HEK293T (cell line): ENCODE data around the gene KLB.

ENCODE experiments used
- CTCF ChIA-PET: fragments of 350-600 bp; formaldehyde crosslinking; extraction: SDS; loops from one replicate; lab custom pipeline; 2021; ENCODE audit warnings: antibody characterized with exemption, inconsistent platforms; lab: Yijun Ruan, JAX
- POLR2A ChIA-PET: fragments of 350-600 bp; formaldehyde crosslinking; extraction: SDS; loops from one replicate; lab custom pipeline; 2020; ENCODE audit warnings: antibody characterized with exemption, inconsistent platforms; lab: Yijun Ruan, JAX
- DNase-seq: peaks from one replicate; pipeline ENCODE4 v3.0.0; 2012; ENCODE audit warnings: mixed read lengths; ENCODE audit errors: extremely low spot score
- ARNT ChIP-seq: fragments of 450-650 bp; IDR thresholded peaks from 2 replicates; pipeline ENCODE4 v1.6.1; 2017; ENCODE audit warnings: mild to moderate bottlenecking
- BHLHE40 ChIP-seq: fragments of 450-650 bp; IDR thresholded peaks from 2 replicates; pipeline ENCODE4 v1.6.1; 2016; ENCODE audit warnings: mild to moderate bottlenecking, moderate library complexity, borderline replicate concordance
- CTBP1 ChIP-seq: fragments of 450-650 bp; IDR thresholded peaks from 2 replicates; pipeline ENCODE4 v1.6.1; 2016; ENCODE audit warnings: borderline replicate concordance
- ELF4 ChIP-seq: fragments of 450-650 bp; IDR thresholded peaks from 2 replicates; pipeline ENCODE4 v1.6.1; 2017; ENCODE audit warnings: antibody characterized with exemption
- FOXA1 ChIP-seq: fragments of 450-650 bp; IDR thresholded peaks from 2 replicates; pipeline ENCODE4 v1.6.1; 2016; ENCODE audit warnings: mild to moderate bottlenecking
- FOXK2 ChIP-seq: fragments of 450-650 bp; IDR thresholded peaks from 2 replicates; pipeline ENCODE4 v1.6.1; 2016; ENCODE audit warnings: mild to moderate bottlenecking
- FOXM1 ChIP-seq: fragments of 450-650 bp; IDR thresholded peaks from 2 replicates; pipeline ENCODE4 v1.6.1; 2017; ENCODE audit warnings: mild to moderate bottlenecking, borderline replicate concordance
- HDGF ChIP-seq: fragments of 450-650 bp; IDR thresholded peaks from 2 replicates; pipeline ENCODE4 v1.6.1; 2017; ENCODE audit warnings: antibody characterized with exemption, borderline replicate concordance
- L3MBTL2 ChIP-seq: fragments of 450-650 bp; conservative IDR thresholded peaks from 2 replicates; pipeline ENCODE4 v1.6.1; 2016; ENCODE audit warnings: mild to moderate bottlenecking
- LEF1 ChIP-seq: fragments of 450-650 bp; IDR thresholded peaks from 2 replicates; pipeline ENCODE4 v1.6.1; 2017; ENCODE audit warnings: mild to moderate bottlenecking, borderline replicate concordance
- NFRKB ChIP-seq: fragments of 450-650 bp; IDR thresholded peaks from 2 replicates; pipeline ENCODE4 v1.6.1; 2016; ENCODE audit warnings: mild to moderate bottlenecking, moderate library complexity
- SP1 ChIP-seq: fragments of 450-650 bp; IDR thresholded peaks from 2 replicates; pipeline ENCODE4 v1.6.1; 2017
- SUZ12 ChIP-seq: fragments of 450-650 bp; IDR thresholded peaks from 2 replicates; pipeline ENCODE4 v1.6.1; 2016; ENCODE audit warnings: mild to moderate bottlenecking
- TARDBP ChIP-seq: fragments of 450-650 bp; IDR thresholded peaks from 2 replicates; pipeline ENCODE4 v1.6.1; 2016
- ZNF384 ChIP-seq: fragments of 450-650 bp; IDR thresholded peaks from 2 replicates; pipeline ENCODE4 v1.6.1; 2016
- TF ChIP-seq, protein P1 (sequence below): fragments of 450-650 bp; IDR thresholded peaks from 2 replicates; pipeline ENCODE4 v1.6.1; 2016

KLB gene

DNA sequence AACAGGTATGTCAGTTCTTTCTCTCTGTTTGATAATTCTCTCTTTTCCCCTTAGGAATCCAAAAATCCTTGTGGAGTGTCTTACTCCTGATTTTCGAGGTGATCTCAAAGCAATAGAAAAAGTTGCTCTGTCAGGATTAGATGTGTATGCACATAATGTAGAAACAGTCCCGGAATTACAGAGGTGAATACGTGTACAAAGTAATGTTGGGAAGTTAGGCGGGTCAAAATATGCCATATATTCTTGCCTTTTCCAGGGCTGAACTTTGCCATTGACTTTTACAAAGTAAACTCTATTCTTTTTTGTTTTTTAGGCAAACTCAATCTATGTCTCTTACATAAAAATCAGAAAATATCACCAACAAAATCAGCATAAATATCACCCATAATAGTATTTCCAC, 60.7 kb downstream of the KLB start:
- TF ChIP-seq FOXM1, result no peak
- no peak for TF ChIP-seq LEF1
- TF ChIP-seq TARDBP, result no peak
- no peak for TF ChIP-seq NFRKB
- TF ChIP-seq FOXA1, result no peak
- no peak for TF ChIP-seq CTBP1
- no peak for TF ChIP-seq HDGF
- TF ChIP-seq ZNF384, result no peak
- TF ChIP-seq, protein P1, sequence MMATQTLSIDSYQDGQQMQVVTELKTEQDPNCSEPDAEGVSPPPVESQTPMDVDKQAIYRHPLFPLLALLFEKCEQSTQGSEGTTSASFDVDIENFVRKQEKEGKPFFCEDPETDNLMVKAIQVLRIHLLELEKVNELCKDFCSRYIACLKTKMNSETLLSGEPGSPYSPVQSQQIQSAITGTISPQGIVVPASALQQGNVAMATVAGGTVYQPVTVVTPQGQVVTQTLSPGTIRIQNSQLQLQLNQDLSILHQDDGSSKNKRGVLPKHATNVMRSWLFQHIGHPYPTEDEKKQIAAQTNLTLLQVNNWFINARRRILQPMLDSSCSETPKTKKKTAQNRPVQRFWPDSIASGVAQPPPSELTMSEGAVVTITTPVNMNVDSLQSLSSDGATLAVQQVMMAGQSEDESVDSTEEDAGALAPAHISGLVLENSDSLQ, result no peak
- TF ChIP-seq FOXK2, result no peak
- no peak for TF ChIP-seq ARNT
- TF ChIP-seq L3MBTL2, result no peak
- no peak for TF ChIP-seq SUZ12
- TF ChIP-seq ELF4, result no peak
- no peak for TF ChIP-seq BHLHE40
- no peak for TF ChIP-seq SP1
- POLR2A ChIA-PET, result interaction anchor here (0.8 kb wide), 1 partner anchor 331 kb away, joined by 3 read pairs; no protein-coding TSS in a partner anchor
- CTCF ChIA-PET, result no interaction called here
- DNase-seq, result no peak

DNA sequence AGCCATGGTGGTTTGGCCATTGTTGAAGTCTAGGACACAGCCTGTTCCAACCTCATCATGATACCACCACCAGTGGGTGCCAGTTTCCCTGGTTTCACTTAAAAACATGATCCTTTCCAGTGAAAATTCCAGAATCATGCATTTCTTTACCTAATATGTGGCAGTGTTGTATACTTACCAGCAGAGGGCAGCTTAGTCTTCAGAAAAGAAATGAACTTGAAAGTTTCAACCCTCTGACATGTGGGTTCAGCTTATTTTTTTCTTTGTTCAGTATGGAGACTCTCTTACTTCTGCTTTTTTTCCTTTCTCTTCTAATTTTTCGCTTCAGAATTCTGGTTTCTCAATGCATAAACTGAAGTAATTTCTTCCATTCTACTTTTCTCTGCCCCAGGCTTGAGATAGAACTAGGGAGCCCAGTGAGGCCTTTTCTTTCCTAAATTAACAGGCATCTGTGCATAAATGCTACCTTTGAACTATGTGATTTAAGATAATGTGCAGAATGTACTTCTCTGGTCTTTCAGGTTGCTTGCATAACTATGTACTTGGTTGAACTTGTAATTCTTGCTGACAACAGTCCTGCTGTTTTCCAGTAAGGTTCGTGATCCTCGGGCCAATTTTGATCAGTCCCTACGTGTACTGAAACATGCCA, 62.8 kb downstream of the KLB start:
- POLR2A ChIA-PET, result interaction anchor here (0.8 to 1.2 kb wide), 4 partner anchors 10 to 326 kb away, joined by 3 to 5 read pairs (median 4); partner anchors contain the start of genes LIAS, RPL9 and UGDH
- TF ChIP-seq, protein P1, result no peak
- TF ChIP-seq FOXA1 (no peak), ELF4 (no peak), SP1 (no peak), TARDBP (no peak), SUZ12 (no peak), ARNT (no peak), CTBP1 (no peak), HDGF (no peak), FOXK2 (no peak), BHLHE40 (no peak), LEF1 (no peak), FOXM1 (no peak), NFRKB (no peak), ZNF384 (no peak), L3MBTL2 (no peak)
- DNase-seq, result peak; percentile 26
- CTCF ChIA-PET, result interaction anchor here (0.6 to 1.4 kb wide), 6 partner anchors 9 to 168 kb away, joined by 3 to 5 read pairs (median 4); partner anchors contain the start of genes LIAS and SMIM14

DNA sequence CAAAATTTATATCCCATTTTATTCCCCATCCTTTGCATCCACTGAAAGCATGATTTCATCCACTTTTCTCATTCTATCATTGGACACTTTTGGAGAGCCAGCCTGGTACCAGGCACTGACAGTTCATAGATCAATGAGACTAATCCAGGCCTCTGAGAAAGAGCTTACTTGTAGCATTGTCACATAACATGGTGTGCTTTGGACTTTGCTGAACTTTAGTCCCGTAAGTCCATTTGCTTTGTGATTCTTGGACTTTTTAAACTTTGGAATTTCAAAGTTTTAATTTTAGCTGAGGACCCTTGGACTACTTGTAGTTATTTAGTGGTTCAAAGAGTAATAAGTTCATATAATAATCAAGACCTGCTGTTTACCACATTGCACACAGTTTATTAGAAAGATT, 63.7 kb downstream of the KLB start:
- TF ChIP-seq FOXK2, result no peak
- TF ChIP-seq HDGF, result no peak
- TF ChIP-seq, protein P1, result no peak
- no peak for TF ChIP-seq ZNF384
- no peak for TF ChIP-seq ELF4
- TF ChIP-seq SUZ12, result no peak
- no peak for TF ChIP-seq FOXA1
- no peak for TF ChIP-seq CTBP1
- TF ChIP-seq LEF1, result no peak
- no peak for TF ChIP-seq SP1
- TF ChIP-seq NFRKB, result no peak
- no peak for TF ChIP-seq TARDBP
- TF ChIP-seq L3MBTL2, result no peak
- no peak for TF ChIP-seq BHLHE40
- no peak for TF ChIP-seq FOXM1
- TF ChIP-seq ARNT, result no peak
- CTCF ChIA-PET, result no interaction called here
- DNase-seq, result no peak
- POLR2A ChIA-PET, result no interaction called here

DNA sequence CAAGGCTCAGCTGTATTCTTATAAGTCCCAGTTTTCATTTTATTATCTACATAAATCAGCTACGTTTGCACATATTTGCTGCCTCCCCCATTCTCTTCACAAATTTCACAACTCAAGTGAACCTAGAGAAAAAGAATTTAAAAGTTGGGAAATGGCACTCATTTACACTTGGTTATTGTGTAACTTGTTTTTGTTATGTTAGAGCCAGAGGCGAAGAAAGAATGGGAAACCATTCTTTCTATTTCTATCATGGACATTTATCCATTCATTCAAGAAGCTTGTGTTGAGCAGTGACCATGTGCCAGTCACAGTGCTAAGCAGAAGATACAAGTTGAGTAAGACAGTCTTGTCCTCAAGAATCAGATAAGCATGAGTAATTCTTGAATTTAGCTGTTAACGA, 65.7 kb downstream of the KLB start:
- ChIA-PET CTCF (no interaction called here), POLR2A (no interaction called here)
- no peak for TF ChIP-seq TARDBP
- TF ChIP-seq, protein P1, result no peak
- TF ChIP-seq SP1, result no peak
- no peak for DNase-seq

DNA sequence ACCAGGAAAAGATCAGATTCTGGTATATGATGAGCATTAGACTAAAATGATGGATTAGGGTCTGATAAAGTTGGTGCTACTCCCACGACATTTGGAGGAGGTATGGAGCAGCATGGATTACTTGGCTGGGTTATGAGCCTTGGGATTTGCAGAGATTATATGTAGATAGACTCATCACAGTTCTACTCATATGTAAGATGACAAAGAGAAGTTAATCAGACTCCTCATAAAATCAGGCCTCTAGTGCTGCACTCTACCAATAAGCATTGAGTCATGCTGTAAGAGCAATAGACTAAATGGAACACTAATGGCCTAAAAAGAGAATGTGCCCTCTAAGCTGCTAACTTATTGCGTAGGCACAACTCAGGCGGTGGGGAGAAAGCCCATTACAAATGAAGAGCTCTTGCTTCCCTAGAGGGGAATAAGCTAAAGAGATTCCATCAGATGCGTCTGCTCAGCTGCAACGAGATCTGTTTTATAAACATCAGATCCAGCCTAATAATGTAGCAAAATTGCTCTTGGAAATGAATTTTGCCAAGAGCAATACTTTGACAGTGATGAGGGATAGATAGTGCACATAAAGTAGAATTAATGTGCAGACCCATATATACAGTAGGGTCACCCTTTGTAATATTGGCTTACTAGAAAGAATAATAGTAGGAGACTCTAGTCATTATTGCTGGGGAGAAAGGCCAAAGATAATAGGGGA, 69.6 kb downstream of the KLB start:
- CTCF ChIA-PET, result no interaction called here
- no peak for TF ChIP-seq FOXM1
- no peak for TF ChIP-seq HDGF
- no peak for TF ChIP-seq SUZ12
- TF ChIP-seq ELF4, result no peak
- no peak for TF ChIP-seq TARDBP
- TF ChIP-seq LEF1, result no peak
- TF ChIP-seq CTBP1, result no peak
- no peak for TF ChIP-seq NFRKB
- TF ChIP-seq BHLHE40, result no peak
- TF ChIP-seq L3MBTL2, result no peak
- no peak for TF ChIP-seq ZNF384
- TF ChIP-seq, protein P1, result no peak
- no peak for TF ChIP-seq ARNT
- no peak for TF ChIP-seq FOXA1
- TF ChIP-seq SP1, result no peak
- TF ChIP-seq FOXK2, result no peak

More for the DNA sequence above, 69.6 kb downstream of the KLB start:
- DNase-seq, result no peak
- POLR2A ChIA-PET, result no interaction called here
